ENCODE data around the gene KRT6B.

KRT6B gene

GRCh38 chr12:52438305-52439301, 13.3 kb downstream of the KRT6B start:
- H3K36me3 ChIP-seq (ENCODE audit: control insufficient read depth, insufficient read depth, low read length) = no peaks in the 10 kb centered on the region
- no peak overlapping the region for H2AK5ac ChIP-seq (ENCODE audit: low read length)
- no peak overlapping the region for H3K27ac ChIP-seq (ENCODE audit: low read depth, low read length)
- H3K4me2 ChIP-seq (ENCODE audit: low read length) = no peak overlapping the region
- no peak overlapping the region for H2BK15ac ChIP-seq (replicated peaks; ENCODE audit: low read depth)
- no peaks in the 10 kb centered on the region for H3K79me2 ChIP-seq (ENCODE audit: control insufficient read depth, insufficient read depth, low read length)
- H3K18ac ChIP-seq (ENCODE audit: low read length) = no peak overlapping the region
- no peak overlapping the region for H2BK5ac ChIP-seq (ENCODE audit: low read length)
- H4K5ac ChIP-seq (ENCODE audit: low read length) = no peak overlapping the region
- no peaks in the 10 kb centered on the region for H3K79me1 ChIP-seq (ENCODE audit: low read length)
- H4K8ac ChIP-seq (ENCODE audit: low read depth, low read length) = no peak overlapping the region
- DNase-seq = no peak
- no peak overlapping the region for H3K4ac ChIP-seq (ENCODE audit: low read depth, low read length)
- H3K23ac ChIP-seq (ENCODE audit: low read length) = peak overlapping the region; percentile 24
- H3K4me3 ChIP-seq (ENCODE audit: low read length) = no peak overlapping the region
- no peaks in the 10 kb centered on the region for H3K27me3 ChIP-seq (ENCODE audit: insufficient read depth, low read length, poor library complexity)
- no peak overlapping the region for H2BK120ac ChIP-seq (ENCODE audit: low read depth, low read length)
- H3K4me1 ChIP-seq (ENCODE audit: control insufficient read depth, low read depth, low read length) = peaks cover 4% of the 10 kb centered on the region
- no CpG with 5 or more reads among the region's 8 CpGs for WGBS (ENCODE audit: extremely low coverage, insufficient coverage, low lambda C conversion rate)
- no peak overlapping the region for H3K9ac ChIP-seq (ENCODE audit: low read length)
- H3K56ac ChIP-seq (ENCODE audit: low read length) = no peak overlapping the region

DNA sequence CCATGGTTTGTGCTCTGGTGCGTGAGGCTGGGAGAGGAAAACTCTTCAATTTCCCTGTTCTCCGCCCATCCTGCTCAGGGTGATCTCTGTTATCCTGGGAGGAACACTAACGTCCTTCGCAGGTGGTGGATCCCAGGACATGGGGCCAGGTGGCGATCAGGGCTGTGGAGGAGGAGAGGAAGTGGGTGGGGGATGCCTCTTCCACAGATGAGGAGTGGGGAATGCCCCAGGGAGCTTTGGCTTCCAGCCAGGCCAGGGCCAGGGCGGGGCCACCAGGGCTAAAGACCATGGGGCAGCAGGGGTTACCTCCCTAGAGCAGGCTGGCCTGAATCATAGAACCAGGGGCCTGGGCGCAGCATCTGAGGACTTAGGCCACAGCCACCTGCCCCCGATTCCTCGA, 14.4 kb downstream of the KRT6B start:
- H3K27me3 ChIP-seq (ENCODE audit: insufficient read depth, low read length, poor library complexity) = no peaks in the 10 kb centered on the region
- no peak overlapping the region for H3K4me3 ChIP-seq (ENCODE audit: low read length)
- no peak overlapping the region for H2BK15ac ChIP-seq (replicated peaks; ENCODE audit: low read depth)
- H4K8ac ChIP-seq (ENCODE audit: low read depth, low read length) = no peak overlapping the region
- H2BK5ac ChIP-seq (ENCODE audit: low read length) = no peak overlapping the region
- H3K27ac ChIP-seq (ENCODE audit: low read depth, low read length) = no peak overlapping the region
- no peaks in the 10 kb centered on the region for H3K79me2 ChIP-seq (ENCODE audit: control insufficient read depth, insufficient read depth, low read length)
- no CpG with 5 or more reads among the region's 9 CpGs for WGBS (ENCODE audit: extremely low coverage, insufficient coverage, low lambda C conversion rate)
- H3K4me2 ChIP-seq (ENCODE audit: low read length) = no peak overlapping the region
- no peak overlapping the region for H2AK5ac ChIP-seq (ENCODE audit: low read length)
- no peak overlapping the region for H3K4ac ChIP-seq (ENCODE audit: low read depth, low read length)
- H3K36me3 ChIP-seq (ENCODE audit: control insufficient read depth, insufficient read depth, low read length) = no peaks in the 10 kb centered on the region
- H3K79me1 ChIP-seq (ENCODE audit: low read length) = no peaks in the 10 kb centered on the region
- H2BK120ac ChIP-seq (ENCODE audit: low read depth, low read length) = no peak overlapping the region
- no peak overlapping the region for H4K5ac ChIP-seq (ENCODE audit: low read length)
- H3K56ac ChIP-seq (ENCODE audit: low read length) = no peak overlapping the region
- H3K9ac ChIP-seq (ENCODE audit: low read length) = no peak overlapping the region
- H3K4me1 ChIP-seq (ENCODE audit: control insufficient read depth, low read depth, low read length) = peaks cover 2% of the 10 kb centered on the region
- no peak overlapping the region for H3K23ac ChIP-seq (ENCODE audit: low read length)
- DNase-seq = no peak
- H3K18ac ChIP-seq (ENCODE audit: low read length) = no peak overlapping the region

GRCh38 chr12:52436828-52437474, 15.0 kb downstream of the KRT6B start:
- Histone ChIP-seq H3K18ac (ENCODE audit: low read length) (no peak overlapping the region), H3K9ac (ENCODE audit: low read length) (no peak overlapping the region), H2BK120ac (ENCODE audit: low read depth, low read length) (no peak overlapping the region), H4K8ac (ENCODE audit: low read depth, low read length) (no peak overlapping the region), H2BK15ac (replicated peaks; ENCODE audit: low read depth) (no peak overlapping the region), H3K4ac (ENCODE audit: low read depth, low read length) (no peak overlapping the region), H3K4me1 (ENCODE audit: control insufficient read depth, low read depth, low read length) (no peaks in the 10 kb centered on the region), H3K56ac (ENCODE audit: low read length) (no peak overlapping the region), H3K79me1 (ENCODE audit: low read length) (no peaks in the 10 kb centered on the region), H3K27ac (ENCODE audit: low read depth, low read length) (no peak overlapping the region), H2BK5ac (ENCODE audit: low read length) (no peak overlapping the region), H3K23ac (ENCODE audit: low read length) (no peak overlapping the region), H3K4me2 (ENCODE audit: low read length) (no peak overlapping the region), H4K5ac (ENCODE audit: low read length) (no peak overlapping the region), H3K27me3 (ENCODE audit: insufficient read depth, low read length, poor library complexity) (no peaks in the 10 kb centered on the region), H3K36me3 (ENCODE audit: control insufficient read depth, insufficient read depth, low read length) (no peaks in the 10 kb centered on the region), H3K4me3 (ENCODE audit: low read length) (no peak overlapping the region), H3K79me2 (ENCODE audit: control insufficient read depth, insufficient read depth, low read length) (no peaks in the 10 kb centered on the region), H2AK5ac (ENCODE audit: low read length) (no peak overlapping the region)
- no peak for DNase-seq
- WGBS (ENCODE audit: extremely low coverage, insufficient coverage, low lambda C conversion rate) = no CpG with 5 or more reads among the region's 9 CpGs

DNA sequence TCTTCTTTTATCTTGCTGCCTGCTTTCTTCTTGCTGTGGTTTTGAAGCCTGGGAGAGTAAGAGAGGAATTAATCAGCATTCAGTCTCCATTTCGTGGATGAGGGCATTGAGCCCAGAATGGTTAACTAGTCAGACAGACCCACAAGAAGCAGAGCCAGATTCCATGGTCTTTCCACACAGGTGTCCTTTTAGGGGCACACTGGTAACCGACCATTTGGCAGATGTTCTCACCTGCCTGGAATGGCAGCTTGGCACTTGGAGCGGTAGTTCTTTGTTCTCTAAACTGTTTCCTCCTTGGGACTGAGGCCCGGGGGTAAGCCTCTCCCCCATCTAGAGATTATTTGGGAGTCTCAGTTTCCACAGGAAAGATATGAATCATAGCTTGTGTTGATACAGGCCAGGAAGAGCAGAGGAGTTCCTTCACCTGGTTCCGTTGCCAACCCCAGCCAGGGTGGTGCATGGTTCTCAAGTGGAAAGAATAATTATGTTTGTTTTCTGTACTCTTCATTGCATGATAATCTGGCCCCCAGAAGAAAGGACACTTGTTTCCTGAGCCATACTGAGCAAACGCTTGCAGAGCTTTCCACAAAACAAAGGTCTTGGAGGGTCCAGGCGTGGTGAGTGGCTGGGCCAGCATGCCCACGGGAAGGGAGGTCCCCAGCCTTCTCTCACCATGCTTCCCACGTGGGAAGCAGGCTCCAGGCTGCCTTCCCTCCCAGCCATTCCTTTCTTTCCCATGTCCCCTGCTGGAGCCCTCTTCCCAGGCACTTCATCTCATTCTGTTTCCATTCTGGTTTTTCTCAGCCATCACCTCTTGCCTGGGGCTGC, 15.7 kb downstream of the KRT6B start:
- H3K4me1 ChIP-seq (ENCODE audit: control insufficient read depth, low read depth, low read length) = no peaks in the 10 kb centered on the region
- H2BK15ac ChIP-seq (replicated peaks; ENCODE audit: low read depth) = no peak overlapping the region
- no peak overlapping the region for H3K56ac ChIP-seq (ENCODE audit: low read length)
- H2BK120ac ChIP-seq (ENCODE audit: low read depth, low read length) = no peak overlapping the region
- no peaks in the 10 kb centered on the region for H3K27me3 ChIP-seq (ENCODE audit: insufficient read depth, low read length, poor library complexity)
- WGBS (ENCODE audit: extremely low coverage, insufficient coverage, low lambda C conversion rate) = no CpG with 5 or more reads among the region's 9 CpGs
- no peak overlapping the region for H3K4ac ChIP-seq (ENCODE audit: low read depth, low read length)
- H3K18ac ChIP-seq (ENCODE audit: low read length) = no peak overlapping the region
- no peak for DNase-seq
- H3K79me1 ChIP-seq (ENCODE audit: low read length) = no peaks in the 10 kb centered on the region
- no peak overlapping the region for H3K9ac ChIP-seq (ENCODE audit: low read length)
- no peak overlapping the region for H2BK5ac ChIP-seq (ENCODE audit: low read length)
- no peak overlapping the region for H3K4me3 ChIP-seq (ENCODE audit: low read length)
- H3K36me3 ChIP-seq (ENCODE audit: control insufficient read depth, insufficient read depth, low read length) = no peaks in the 10 kb centered on the region
- H3K27ac ChIP-seq (ENCODE audit: low read depth, low read length) = no peak overlapping the region
- H3K79me2 ChIP-seq (ENCODE audit: control insufficient read depth, insufficient read depth, low read length) = no peaks in the 10 kb centered on the region
- H4K5ac ChIP-seq (ENCODE audit: low read length) = no peak overlapping the region
- H4K8ac ChIP-seq (ENCODE audit: low read depth, low read length) = no peak overlapping the region
- peak overlapping the region; percentile 24 for H3K23ac ChIP-seq (ENCODE audit: low read length)
- no peak overlapping the region for H2AK5ac ChIP-seq (ENCODE audit: low read length)
- H3K4me2 ChIP-seq (ENCODE audit: low read length) = no peak overlapping the region

DNA sequence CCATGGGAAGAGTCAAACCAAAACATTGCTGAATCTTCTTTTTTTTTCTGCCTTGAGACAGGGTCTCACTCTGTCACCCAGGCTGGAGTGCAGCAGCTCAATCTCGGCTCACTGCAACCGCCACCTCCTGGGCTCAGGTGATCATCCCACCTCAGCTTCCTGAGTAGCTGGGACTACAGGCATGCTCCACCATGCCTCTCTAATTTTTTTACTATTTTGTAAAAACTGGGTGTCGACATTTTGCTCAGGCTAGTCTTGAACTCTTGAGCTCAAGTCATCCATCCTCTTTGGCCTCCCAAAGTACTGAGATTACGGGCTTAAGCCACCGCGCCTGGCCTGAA, 16.3 kb downstream of the KRT6B start:
- Histone ChIP-seq H3K18ac (ENCODE audit: low read length) (no peak overlapping the region), H3K4me3 (ENCODE audit: low read length) (no peak overlapping the region), H3K4me2 (ENCODE audit: low read length) (no peak overlapping the region), H3K4ac (ENCODE audit: low read depth, low read length) (no peak overlapping the region), H2BK120ac (ENCODE audit: low read depth, low read length) (no peak overlapping the region), H3K9ac (ENCODE audit: low read length) (no peak overlapping the region), H3K23ac (ENCODE audit: low read length) (no peak overlapping the region), H2BK5ac (ENCODE audit: low read length) (no peak overlapping the region), H2BK15ac (replicated peaks; ENCODE audit: low read depth) (no peak overlapping the region), H3K4me1 (ENCODE audit: control insufficient read depth, low read depth, low read length) (no peaks in the 10 kb centered on the region), H4K8ac (ENCODE audit: low read depth, low read length) (no peak overlapping the region), H3K56ac (ENCODE audit: low read length) (no peak overlapping the region), H3K27me3 (ENCODE audit: insufficient read depth, low read length, poor library complexity) (no peaks in the 10 kb centered on the region), H3K79me2 (ENCODE audit: control insufficient read depth, insufficient read depth, low read length) (no peaks in the 10 kb centered on the region), H4K5ac (ENCODE audit: low read length) (no peak overlapping the region), H3K79me1 (ENCODE audit: low read length) (no peaks in the 10 kb centered on the region), H2AK5ac (ENCODE audit: low read length) (no peak overlapping the region), H3K27ac (ENCODE audit: low read depth, low read length) (no peak overlapping the region), H3K36me3 (ENCODE audit: control insufficient read depth, insufficient read depth, low read length) (no peaks in the 10 kb centered on the region)
- no CpG with 5 or more reads among the region's 6 CpGs for WGBS (ENCODE audit: extremely low coverage, insufficient coverage, low lambda C conversion rate)
- no peak for DNase-seq

Measured in mesendoderm (in vitro differentiated cells).